Activated CD8-positive, alpha-beta T cell treated with anti-CD3 and anti-CD28 coated beads, Interleukin-2, amount 10 ng/mL, durations not matched to agents 7 days and 5 days (primary cell): Measurements from ENCODE around the gene SLC25A51. TPM values are rescaled to one million over a fixed set of nuclear protein-coding genes. Genes with fewer than 3 reads are reported as not detected.

ENCODE experiments used
- ATAC-seq: fragments of 150-1000 bp; cut with Tn5 transposase; one replicate; pipeline ENCODE4 v1.10.0; 2021; ENCODE audit warnings: moderate library complexity
- CTCF ChIA-PET: fragments of 350-600 bp; sonication (Branson Sonifier 250); formaldehyde crosslinking; loops from one replicate; lab custom pipeline; 2021; ENCODE audit warnings: antibody characterized with exemption; lab: Charles Lee
- POLR2A ChIA-PET: fragments of 350-600 bp; sonication (Branson Sonifier 250); formaldehyde crosslinking; loops from one replicate; lab custom pipeline; 2021; ENCODE audit warnings: antibody characterized with exemption; lab: Charles Lee
- DNase-seq: peaks from one replicate; pipeline ENCODE4 v3.0.0-alpha.2; 2020
- H3K27ac Mint-ChIP-seq: one replicate; pipeline ENCODE4 v1.8.0; 2021; ENCODE audit warnings: mild to moderate bottlenecking, mixed read lengths
- H3K27me3 Mint-ChIP-seq: one replicate; pipeline ENCODE4 v1.8.0; 2021; ENCODE audit warnings: low read depth, mixed read lengths
- H3K36me3 Mint-ChIP-seq: one replicate; pipeline ENCODE4 v1.8.0; 2021; ENCODE audit warnings: low read depth, mixed read lengths
- H3K4me1 Mint-ChIP-seq: one replicate; pipeline ENCODE4 v1.8.0; 2021; ENCODE audit warnings: low read depth, mixed read lengths
- H3K4me3 Mint-ChIP-seq: one replicate; pipeline ENCODE4 v1.8.0; 2021; ENCODE audit warnings: mild to moderate bottlenecking, mixed read lengths
- H3K9me3 Mint-ChIP-seq: one replicate; pipeline ENCODE4 v1.8.0; 2022; ENCODE audit warnings: mixed read lengths; ENCODE audit not compliant: insufficient read depth
- total RNA-seq, 2 experiments: library from RNA; stranded (reverse); gene quantifications; one replicate each; pipeline ENCODE4 v1.2.3, GENCODE V29; 2021

SLC25A51 gene
- total RNA-seq, 2 experiments from 2014 or later: 31.7 to 33.6 TPM

- H3K27me3 Mint-ChIP-seq: no peaks in the 10 kb centered on the region
- H3K4me3 Mint-ChIP-seq: no peak overlapping the region
- DNase-seq (no peak), ATAC-seq (no peak)
- no peak overlapping the region for H3K27ac Mint-ChIP-seq
- H3K9me3 Mint-ChIP-seq: no peaks in the 10 kb centered on the region
- ChIA-PET POLR2A (no interaction called here), CTCF (no interaction called here)
- H3K36me3 Mint-ChIP-seq: no peaks in the 10 kb centered on the region
- H3K4me1 Mint-ChIP-seq: no peaks in the 10 kb centered on the region
Measured at GRCh38 chr9:37944671-37945481, 40.9 kb upstream of the SLC25A51 start.

GRCh38 chr9:37944266-37944650 is 40.3 kb upstream of the SLC25A51 start:
- ATAC-seq (no peak), DNase-seq (no peak)
- no peaks in the 10 kb centered on the region for H3K9me3 Mint-ChIP-seq
- H3K27me3 Mint-ChIP-seq: no peaks in the 10 kb centered on the region
- POLR2A ChIA-PET: no interaction called here
- no peak overlapping the region for H3K4me3 Mint-ChIP-seq
- H3K27ac Mint-ChIP-seq: no peak overlapping the region
- H3K36me3 Mint-ChIP-seq: no peaks in the 10 kb centered on the region
- no peaks in the 10 kb centered on the region for H3K4me1 Mint-ChIP-seq
- CTCF ChIA-PET: no interaction called here

- CTCF ChIA-PET: no interaction called here
- H3K27me3 Mint-ChIP-seq: no peaks in the 10 kb centered on the region
- no peak overlapping the region for H3K27ac Mint-ChIP-seq
- no peaks in the 10 kb centered on the region for H3K9me3 Mint-ChIP-seq
- POLR2A ChIA-PET: no interaction called here
- no peak for DNase-seq
- no peak overlapping the region for H3K4me3 Mint-ChIP-seq
- H3K36me3 Mint-ChIP-seq: no peaks in the 10 kb centered on the region
- no peaks in the 10 kb centered on the region for H3K4me1 Mint-ChIP-seq
- no peak for ATAC-seq
Measured at GRCh38 chr9:37943345-37944265, 39.7 kb upstream of the SLC25A51 start.

GRCh38 chr9:37942621-37943344 is 38.9 kb upstream of the SLC25A51 start:
- no peaks in the 10 kb centered on the region for H3K36me3 Mint-ChIP-seq
- no peak overlapping the region for H3K4me3 Mint-ChIP-seq

GRCh38 chr9:37941253-37941652 is 37.3 kb upstream of the SLC25A51 start:
- Mint-ChIP-seq H3K9me3 (no peaks in the 10 kb centered on the region), H3K27ac (no peak overlapping the region), H3K4me3 (no peak overlapping the region), H3K4me1 (no peaks in the 10 kb centered on the region), H3K36me3 (no peaks in the 10 kb centered on the region), H3K27me3 (no peaks in the 10 kb centered on the region)
- DNase-seq (no peak), ATAC-seq (no peak)
- POLR2A ChIA-PET: no interaction called here
- CTCF ChIA-PET: interaction anchor here (1.6 kb wide), 1 partner anchor 54 kb away, joined by 3 read pairs; no protein-coding TSS in a partner anchor

More at GRCh38 chr9:37942621-37943344, 38.9 kb upstream of the SLC25A51 start:
- Mint-ChIP-seq H3K9me3 (no peaks in the 10 kb centered on the region), H3K27me3 (no peaks in the 10 kb centered on the region), H3K4me1 (no peaks in the 10 kb centered on the region), H3K27ac (no peak overlapping the region)
- ATAC-seq: no peak
- ChIA-PET CTCF (no interaction called here), POLR2A (no interaction called here)
- DNase-seq: no peak

GRCh38 chr9:37939575-37940095 is 35.7 kb upstream of the SLC25A51 start:
- H3K4me3 Mint-ChIP-seq: no peak overlapping the region
- no peaks in the 10 kb centered on the region for H3K9me3 Mint-ChIP-seq
- POLR2A ChIA-PET: no interaction called here
- no peaks in the 10 kb centered on the region for H3K36me3 Mint-ChIP-seq
- CTCF ChIA-PET: no interaction called here
- H3K27me3 Mint-ChIP-seq: no peaks in the 10 kb centered on the region
- H3K4me1 Mint-ChIP-seq: no peaks in the 10 kb centered on the region
- DNase-seq (no peak), ATAC-seq (no peak)
- H3K27ac Mint-ChIP-seq: no peak overlapping the region

GRCh38 chr9:37938121-37938891 is 34.4 kb upstream of the SLC25A51 start:
- Mint-ChIP-seq H3K4me1 (no peaks in the 10 kb centered on the region), H3K4me3 (no peak overlapping the region), H3K27me3 (no peaks in the 10 kb centered on the region), H3K36me3 (no peaks in the 10 kb centered on the region), H3K27ac (no peak overlapping the region), H3K9me3 (no peaks in the 10 kb centered on the region)
- DNase-seq (no peak), ATAC-seq (no peak)
- ChIA-PET CTCF (no interaction called here), POLR2A (no interaction called here)

- Mint-ChIP-seq H3K27me3 (peaks cover under 1% of the 10 kb centered on the region), H3K4me1 (no peaks in the 10 kb centered on the region)
Measured at GRCh38 chr9:37937366-37937765, 33.4 kb upstream of the SLC25A51 start.

GRCh38 chr9:37936965-37937364 is 33.0 kb upstream of the SLC25A51 start:
- ChIA-PET POLR2A (interaction anchor here (0.6 kb wide), 1 partner anchor 457 kb away, joined by 3 read pairs; no protein-coding TSS in a partner anchor), CTCF (no interaction called here)
- Mint-ChIP-seq H3K27ac (no peak overlapping the region), H3K27me3 (peaks cover 3% of the 10 kb centered on the region), H3K36me3 (no peaks in the 10 kb centered on the region), H3K9me3 (no peaks in the 10 kb centered on the region), H3K4me1 (no peaks in the 10 kb centered on the region), H3K4me3 (no peak overlapping the region)
- DNase-seq: no peak
- ATAC-seq: no peak

More at GRCh38 chr9:37937366-37937765, 33.4 kb upstream of the SLC25A51 start:
- CTCF ChIA-PET: no interaction called here
- POLR2A ChIA-PET: no interaction called here
- no peak overlapping the region for H3K4me3 Mint-ChIP-seq
- DNase-seq (no peak), ATAC-seq (no peak)
- no peaks in the 10 kb centered on the region for H3K9me3 Mint-ChIP-seq
- no peak overlapping the region for H3K27ac Mint-ChIP-seq
- no peaks in the 10 kb centered on the region for H3K36me3 Mint-ChIP-seq

- ChIA-PET CTCF (no interaction called here), POLR2A (interaction anchor here (0.6 kb wide), 1 partner anchor 458 kb away, joined by 3 read pairs; no protein-coding TSS in a partner anchor)
- H3K27ac Mint-ChIP-seq: no peak overlapping the region
- H3K4me3 Mint-ChIP-seq: no peak overlapping the region
- DNase-seq: no peak
- H3K27me3 Mint-ChIP-seq: peaks cover 3% of the 10 kb centered on the region
- no peaks in the 10 kb centered on the region for H3K9me3 Mint-ChIP-seq
- H3K36me3 Mint-ChIP-seq: no peaks in the 10 kb centered on the region
- no peaks in the 10 kb centered on the region for H3K4me1 Mint-ChIP-seq
- no peak for ATAC-seq
Measured at GRCh38 chr9:37936376-37936775, 32.4 kb upstream of the SLC25A51 start.

GRCh38 chr9:37935096-37935495 is 31.2 kb upstream of the SLC25A51 start:
- Mint-ChIP-seq H3K27ac (no peak overlapping the region), H3K4me1 (no peaks in the 10 kb centered on the region), H3K36me3 (no peaks in the 10 kb centered on the region), H3K9me3 (no peaks in the 10 kb centered on the region), H3K27me3 (peaks cover 3% of the 10 kb centered on the region), H3K4me3 (no peak overlapping the region)
- DNase-seq (no peak), ATAC-seq (no peak)
- ChIA-PET CTCF (interaction anchor here (1.9 kb wide), 1 partner anchor 21 kb away, joined by 5 read pairs; no protein-coding TSS in a partner anchor), POLR2A (no interaction called here)
